Breast epithelium (tissue), 3 donors: ENCODE results near the gene RNU1-1.
"Not testable (repeated sequence)": the region's sequence is repeated elsewhere in the genome, so short reads cannot be mapped to it uniquely, and the experiment has no call there.

Experiments used
- POLR2AphosphoS5 ChIP-seq, 3 donors: sonication (generic); formaldehyde crosslinking; IDR thresholded peaks; one replicate each; pipeline ENCODE4 v1.6.1; 2017; ENCODE audit warnings: antibody characterized with exemption in 3 of 3
- TF ChIP-seq, protein P1 (sequence below), 3 donors: fragments of 450-650 bp; IDR thresholded peaks; one replicate each; pipeline ENCODE4 v1.5.1; 2016 to 2017; ENCODE audit warnings: antibody characterized with exemption in 3 of 3, mild to moderate bottlenecking in 3 of 3, moderate library complexity in 3 of 3

DNA sequence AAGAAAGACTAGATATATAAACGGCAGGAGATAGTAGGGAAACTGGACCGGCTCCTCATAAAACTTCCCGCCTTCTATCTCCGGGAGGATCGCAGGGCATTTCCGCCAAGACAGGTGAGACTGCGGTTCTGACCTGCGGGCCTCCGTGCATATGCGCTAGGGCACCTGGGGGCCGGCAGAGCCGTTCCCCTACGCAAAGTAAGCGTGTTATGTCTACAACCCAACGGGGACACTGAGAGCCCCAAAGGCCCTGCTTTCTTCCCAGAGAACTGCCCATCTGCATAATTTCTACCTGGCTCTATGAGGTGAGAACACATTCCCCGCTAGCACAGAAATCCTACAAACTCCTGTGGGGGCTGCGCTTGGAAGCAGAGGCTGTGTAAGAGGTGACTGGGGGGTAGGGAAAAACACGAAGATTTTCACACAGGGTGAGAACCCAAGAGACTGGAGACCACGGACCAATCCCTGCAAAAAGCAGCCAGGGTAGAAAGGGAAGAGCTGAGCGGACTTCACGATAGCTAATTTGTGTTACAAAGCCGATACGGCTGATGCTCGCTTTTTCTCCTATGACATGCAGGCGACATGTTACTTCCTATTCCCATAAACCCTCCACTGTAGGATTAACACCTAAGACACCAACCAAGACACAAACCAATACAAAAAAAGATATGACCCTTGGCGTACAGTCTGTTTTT is 526 bp downstream of the RNU1-1 start:
- TF ChIP-seq, protein P1, sequence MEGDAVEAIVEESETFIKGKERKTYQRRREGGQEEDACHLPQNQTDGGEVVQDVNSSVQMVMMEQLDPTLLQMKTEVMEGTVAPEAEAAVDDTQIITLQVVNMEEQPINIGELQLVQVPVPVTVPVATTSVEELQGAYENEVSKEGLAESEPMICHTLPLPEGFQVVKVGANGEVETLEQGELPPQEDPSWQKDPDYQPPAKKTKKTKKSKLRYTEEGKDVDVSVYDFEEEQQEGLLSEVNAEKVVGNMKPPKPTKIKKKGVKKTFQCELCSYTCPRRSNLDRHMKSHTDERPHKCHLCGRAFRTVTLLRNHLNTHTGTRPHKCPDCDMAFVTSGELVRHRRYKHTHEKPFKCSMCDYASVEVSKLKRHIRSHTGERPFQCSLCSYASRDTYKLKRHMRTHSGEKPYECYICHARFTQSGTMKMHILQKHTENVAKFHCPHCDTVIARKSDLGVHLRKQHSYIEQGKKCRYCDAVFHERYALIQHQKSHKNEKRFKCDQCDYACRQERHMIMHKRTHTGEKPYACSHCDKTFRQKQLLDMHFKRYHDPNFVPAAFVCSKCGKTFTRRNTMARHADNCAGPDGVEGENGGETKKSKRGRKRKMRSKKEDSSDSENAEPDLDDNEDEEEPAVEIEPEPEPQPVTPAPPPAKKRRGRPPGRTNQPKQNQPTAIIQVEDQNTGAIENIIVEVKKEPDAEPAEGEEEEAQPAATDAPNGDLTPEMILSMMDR (IDR thresholded peaks at IDR 0.05): not testable (repeated sequence)
- not testable (repeated sequence) for TF ChIP-seq POLR2AphosphoS5 (IDR thresholded peaks at IDR 0.05)
